Spleen (tissue), 11 donors: ENCODE results near the gene CIB4. TPM values are rescaled to one million over a fixed set of nuclear protein-coding genes. Genes with fewer than 3 reads are reported as not detected.

Experiments used
- DNase-seq: peaks from one replicate; pipeline ENCODE4 v3.0.0-alpha.2; 2020
- H3K27ac ChIP-seq, 8 donors: fragments of 200-600 bp; sonication (generic) in 7 of 8; 1 replicate in 4 of 8; 2 replicates in 4 of 8; pipeline versions ENCODE4 v1.5.0 to v1.8.0; 2016 to 2021; ENCODE audit warnings: inconsistent platforms in 4 of 8, mild to moderate bottlenecking in 4 of 8, moderate library complexity in 1 of 8
- H3K27me3 ChIP-seq, 7 donors: fragments of 200-600 bp; sonication (generic) in 6 of 7; replicated peaks in 1 of 7; 1 replicate in 4 of 7; 2 replicates in 3 of 7; pipeline versions ENCODE4 v1.5.0 to v1.8.0; 2016 to 2021; ENCODE audit warnings: inconsistent platforms in 3 of 7, mild to moderate bottlenecking in 1 of 7
- H3K36me3 ChIP-seq, 6 donors: fragments of 200-600 bp; sonication (generic) in 5 of 6; 1 replicate in 4 of 6; 2 replicates in 2 of 6; pipeline versions ENCODE4 v1.5.0 to v1.8.0; 2016 to 2021; ENCODE audit warnings: inconsistent platforms in 2 of 6
- H3K4me1 ChIP-seq, 6 donors: fragments of 200-600 bp; sonication (generic) in 5 of 6; 1 replicate in 3 of 6; 2 replicates in 3 of 6; pipeline versions ENCODE4 v1.5.0 to v1.8.0; 2016 to 2021; ENCODE audit warnings: inconsistent platforms in 3 of 6
- H3K4me3 ChIP-seq, 8 donors: fragments of 200-600 bp; sonication (generic) in 7 of 8; 1 replicate in 4 of 8; 2 replicates in 4 of 8; pipeline versions ENCODE4 v1.5.0 to v1.8.0; 2016 to 2021; ENCODE audit warnings: inconsistent platforms in 4 of 8, mild to moderate bottlenecking in 4 of 8, moderate library complexity in 2 of 8
- H3K9me3 ChIP-seq, 8 donors: fragments of 200-600 bp; sonication (generic) in 7 of 8; 1 replicate in 4 of 8; 2 replicates in 4 of 8; pipeline versions ENCODE4 v1.5.0 to v1.8.0; 2016 to 2021; ENCODE audit warnings: inconsistent platforms in 4 of 8
- POLR2A ChIP-seq, 3 donors: fragments of 450-650 bp; IDR thresholded peaks; one replicate each; pipeline ENCODE4 v1.5.1; 2017; ENCODE audit warnings: antibody characterized with exemption in 3 of 3, mild to moderate bottlenecking in 1 of 3
- POLR2AphosphoS5 ChIP-seq, 3 donors: sonication (generic); formaldehyde crosslinking; IDR thresholded peaks; one replicate each; pipeline ENCODE4 v1.5.1; 2017; ENCODE audit warnings: antibody characterized with exemption in 3 of 3
- WGBS, 5 donors: extraction: QIAGEN DNeasy Blood & Tissue Kit in 3 of 5; methylation state at CpG; one replicate each; pipeline versions ENCODE4 v1.1.5 to v1.1.7; 2013 to 2018; 5-methylcytosine and 5-hydroxymethylcytosine counted together
- intact Hi-C: fragments of 100-400 bp; cut with DNase I; formaldehyde crosslinking; loops from one replicate; pipeline ENCODE4 v1.15.0; 2023; ENCODE audit warnings: low total_unique reads
- polyA plus RNA-seq, 3 donors: library from polyadenylated mRNA; stranded (reverse); fragments of 200-250 nt; gene quantifications; one replicate each; pipeline ENCODE4 v1.2.1, GENCODE V29; 2013
- total RNA-seq, 7 donors: library from RNA; depleted of rRNA in 3 of 7; stranded (reverse); fragments of >200 nt in 3 of 7; fragmentation: NEBNext Ultra II Directional in 4 of 7; extraction: Animal tissue kit (Norgen Biotek cat#: 25700) in 4 of 7; gene quantifications; one replicate each; pipeline versions ENCODE4 v1.1.0 to v1.2.1, GENCODE V29; 2016 to 2021
- TF ChIP-seq, protein P1 (sequence below), 11 experiments: fragments of 200-600 bp in 7 of 11; fragments of 450-650 bp in 4 of 11; sonication (generic) in 4 of 11; IDR thresholded peaks in 8 of 11; conservative IDR thresholded peaks in 3 of 11; 1 replicate in 7 of 11; 2 replicates in 4 of 11; pipeline versions ENCODE4 v1.4.0 to v1.8.0; 2016 to 2021; ENCODE audit warnings: antibody characterized with exemption in 11 of 11, inconsistent platforms in 4 of 11, mild to moderate bottlenecking in 1 of 11
- donor health status: healthy with polysubstance abuse.
- donor health status: DM: no; HTN: no; CAD: no; lungs with moderate emphysema.
- donor health status: DM: no; HTN: no; CAD: no.
- donor health status: Bipolar disorder and iron deficiency.
- donor health status: healthy.
- donor health status: DM: no; HTN: no; CAD: no.
- donor health status: DM: yes; HTN: yes; CAD: no.

Gene CIB4
- total and polyA plus RNA-seq, 10 donors = not detected

DNA sequence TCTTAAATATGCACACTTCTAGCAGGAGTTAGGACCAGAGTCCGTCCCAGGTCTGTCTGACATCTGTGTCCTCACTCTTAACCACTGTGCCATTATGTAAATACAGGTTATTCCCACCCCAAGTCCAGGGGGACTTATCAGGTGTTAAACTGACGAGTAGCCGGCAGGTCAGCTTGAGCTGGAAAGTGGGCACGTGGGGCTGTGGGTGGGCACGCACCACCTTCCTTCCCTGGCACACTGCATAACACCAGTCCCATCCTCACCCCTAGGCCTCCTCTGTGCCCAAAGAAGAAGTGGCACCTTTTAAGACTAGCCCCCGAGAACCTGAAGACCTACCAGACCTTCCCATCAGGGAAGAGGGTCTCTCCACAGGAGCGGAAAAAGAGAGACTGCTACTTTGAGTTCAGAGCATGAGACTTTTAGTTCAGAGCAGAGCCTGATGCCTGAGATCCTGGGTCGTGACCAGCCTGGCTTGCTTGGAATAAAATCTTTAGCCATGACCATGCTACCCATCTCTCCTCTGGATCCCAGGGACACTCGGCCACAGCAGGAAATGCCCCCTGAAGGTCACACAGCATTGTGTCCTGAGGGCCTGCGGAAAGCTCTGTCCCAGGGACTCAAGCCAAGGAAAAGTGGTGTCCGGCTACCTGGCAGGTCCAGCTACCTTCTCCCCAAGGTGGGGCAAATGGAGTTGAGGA is 62.0 kb downstream of the CIB4 start:
- Histone ChIP-seq H3K36me3 (no peaks in the 10 kb centered on the region), H3K9me3 (no peaks in the 10 kb centered on the region), H3K4me3 (no peak overlapping the region), H3K27ac (no peak overlapping the region), H3K27me3 (peaks cover 0 to 80% (median 7%) of the 10 kb centered on the region in 7 donors), H3K4me1 (peaks cover 0 to 5% (median 2%) of the 10 kb centered on the region in 6 donors)
- DNase-seq = peak; percentile 34
- WGBS, 5 donors = 72 to 90% (median 78%) methylated on average over 11 of the region's 11 CpGs
- intact Hi-C loops = no loop called here
- TF ChIP-seq, protein P1, sequence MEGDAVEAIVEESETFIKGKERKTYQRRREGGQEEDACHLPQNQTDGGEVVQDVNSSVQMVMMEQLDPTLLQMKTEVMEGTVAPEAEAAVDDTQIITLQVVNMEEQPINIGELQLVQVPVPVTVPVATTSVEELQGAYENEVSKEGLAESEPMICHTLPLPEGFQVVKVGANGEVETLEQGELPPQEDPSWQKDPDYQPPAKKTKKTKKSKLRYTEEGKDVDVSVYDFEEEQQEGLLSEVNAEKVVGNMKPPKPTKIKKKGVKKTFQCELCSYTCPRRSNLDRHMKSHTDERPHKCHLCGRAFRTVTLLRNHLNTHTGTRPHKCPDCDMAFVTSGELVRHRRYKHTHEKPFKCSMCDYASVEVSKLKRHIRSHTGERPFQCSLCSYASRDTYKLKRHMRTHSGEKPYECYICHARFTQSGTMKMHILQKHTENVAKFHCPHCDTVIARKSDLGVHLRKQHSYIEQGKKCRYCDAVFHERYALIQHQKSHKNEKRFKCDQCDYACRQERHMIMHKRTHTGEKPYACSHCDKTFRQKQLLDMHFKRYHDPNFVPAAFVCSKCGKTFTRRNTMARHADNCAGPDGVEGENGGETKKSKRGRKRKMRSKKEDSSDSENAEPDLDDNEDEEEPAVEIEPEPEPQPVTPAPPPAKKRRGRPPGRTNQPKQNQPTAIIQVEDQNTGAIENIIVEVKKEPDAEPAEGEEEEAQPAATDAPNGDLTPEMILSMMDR (IDR thresholded peaks at IDR 0.05 in 8 of 11, conservative IDR thresholded peaks at IDR 0.05 in 3 of 11) = no peak
- TF ChIP-seq POLR2AphosphoS5 (IDR thresholded peaks at IDR 0.05) (no peak), POLR2A (IDR thresholded peaks at IDR 0.05) (no peak)

- intact Hi-C loops = no loop called here
- H3K27me3 ChIP-seq = peaks cover 0 to 77% (median 4%) of the 10 kb centered on the region in 7 donors
- WGBS, 5 donors = 70 to 86% (median 83%) methylated on average over 5 of the region's 5 CpGs
- no peaks in the 10 kb centered on the region for H3K36me3 ChIP-seq
- H3K9me3 ChIP-seq = no peaks in the 10 kb centered on the region
- H3K27ac ChIP-seq = no peak overlapping the region
- peak; percentile 20 for DNase-seq
- no peak overlapping the region for H3K4me3 ChIP-seq
- TF ChIP-seq POLR2A (IDR thresholded peaks at IDR 0.05) (no peak), POLR2AphosphoS5 (IDR thresholded peaks at IDR 0.05) (no peak)
- TF ChIP-seq, protein P1 (IDR thresholded peaks at IDR 0.05 in 8 of 11, conservative IDR thresholded peaks at IDR 0.05 in 3 of 11) = no peak
- H3K4me1 ChIP-seq = peaks cover 0 to 5% (median 2%) of the 10 kb centered on the region in 6 donors
These were observed 62.6 kb downstream of the CIB4 start for GRCh38 chr2:26578581-26578980.

GRCh38 chr2:26578113-26578458 is 63.1 kb downstream of the CIB4 start:
- H3K27ac ChIP-seq = no peak overlapping the region
- no peaks in the 10 kb centered on the region for H3K9me3 ChIP-seq
- intact Hi-C loops = no loop called here
- peaks cover 0 to 5% (median 2%) of the 10 kb centered on the region in 6 donors for H3K4me1 ChIP-seq
- no peaks in the 10 kb centered on the region for H3K36me3 ChIP-seq
- DNase-seq = no peak
- H3K27me3 ChIP-seq = peaks cover 0 to 77% (median 4%) of the 10 kb centered on the region in 7 donors
- WGBS, 5 donors = 55 to 72% (median 60%) methylated on average over 3 of the region's 3 CpGs
- no peak overlapping the region for H3K4me3 ChIP-seq
- TF ChIP-seq POLR2A (IDR thresholded peaks at IDR 0.05) = no peak
- TF ChIP-seq, protein P1 (IDR thresholded peaks at IDR 0.05 in 8 of 11, conservative IDR thresholded peaks at IDR 0.05 in 3 of 11) = peak in 5 of 11 experiments; percentile 3 to 69 (median 56)

- Histone ChIP-seq H3K9me3 (no peaks in the 10 kb centered on the region), H3K27ac (no peak overlapping the region), H3K27me3 (peaks cover 0 to 73% (median 4%) of the 10 kb centered on the region in 7 donors), H3K4me3 (no peak overlapping the region), H3K4me1 (peaks cover 0 to 5% (median 2%) of the 10 kb centered on the region in 6 donors), H3K36me3 (no peaks in the 10 kb centered on the region)
- DNase-seq = peak; percentile 87
- 40 to 44% (median 42%) methylated on average over 24 of the region's 24 CpGs for WGBS, 5 donors
- intact Hi-C loops = no loop called here
- TF ChIP-seq POLR2A (IDR thresholded peaks at IDR 0.05) (no peak), POLR2AphosphoS5 (IDR thresholded peaks at IDR 0.05) (peak in 1 of 3 donors; percentile 21)
- TF ChIP-seq, protein P1 (IDR thresholded peaks at IDR 0.05 in 8 of 11, conservative IDR thresholded peaks at IDR 0.05 in 3 of 11) = peak; percentile 75 to 98 (median 96)
These were observed 63.6 kb downstream of the CIB4 start for GRCh38 chr2:26577442-26578112.
